NOMO-1 treated with DMSO at 0.1 percent for 48 hours (cell line): ENCODE results near the gene CRIM1.

ENCODE experiments used
- DNase-seq: peaks from one replicate; lab custom pipeline; 2025; ENCODE audit not compliant: unreplicated experiment; lab: John Stamatoyannopoulos, UW

Gene CRIM1

GRCh38 chr2:36371928-36372391, 16.4 kb downstream of the CRIM1 start:
- no peak for DNase-seq

- no peak for DNase-seq
Measured at GRCh38 chr2:36373149-36373926, 17.8 kb downstream of the CRIM1 start.

- DNase-seq = no peak
Measured at GRCh38 chr2:36374585-36374984, 19.0 kb downstream of the CRIM1 start.

- DNase-seq = no peak
Measured at GRCh38 chr2:36376319-36376765, 20.8 kb downstream of the CRIM1 start.

- DNase-seq = no peak
Measured at GRCh38 chr2:36376992-36377738, 21.6 kb downstream of the CRIM1 start.

DNA sequence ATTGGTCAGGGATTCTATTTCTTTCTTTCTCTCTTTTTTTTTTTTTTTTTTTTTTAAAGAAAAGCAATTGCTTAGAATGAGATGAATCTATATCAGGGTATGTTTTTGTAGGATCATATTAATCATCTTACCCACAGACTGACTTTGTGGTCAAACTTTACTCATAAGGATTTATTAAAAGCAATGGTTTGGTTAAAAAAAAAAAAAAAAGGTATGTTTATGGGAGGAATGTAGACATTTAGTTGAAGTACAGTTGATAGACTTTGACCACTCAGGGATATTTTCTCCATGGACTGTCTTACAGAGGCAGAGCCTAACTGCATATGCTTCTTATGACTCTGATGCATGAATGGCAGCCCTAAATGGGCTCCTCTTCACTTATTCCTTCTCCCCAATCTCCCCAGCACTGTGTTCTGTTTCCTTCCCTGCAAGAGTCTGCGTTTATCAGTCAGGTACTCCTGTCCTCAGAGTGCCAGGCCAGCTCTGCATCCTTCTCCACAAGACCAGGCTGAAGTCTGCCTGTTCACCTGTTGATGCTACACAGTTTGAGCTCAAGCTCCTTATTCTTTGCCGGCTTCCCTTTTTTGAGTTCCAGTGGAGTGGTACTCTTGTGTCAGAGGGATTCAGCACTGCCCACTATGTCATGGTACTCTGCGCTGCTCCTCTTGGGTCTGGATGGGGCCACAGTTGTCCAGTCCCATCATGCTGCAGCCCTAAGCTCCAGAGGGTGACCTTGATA, 24.3 kb downstream of the CRIM1 start:
- DNase-seq = no peak

DNA sequence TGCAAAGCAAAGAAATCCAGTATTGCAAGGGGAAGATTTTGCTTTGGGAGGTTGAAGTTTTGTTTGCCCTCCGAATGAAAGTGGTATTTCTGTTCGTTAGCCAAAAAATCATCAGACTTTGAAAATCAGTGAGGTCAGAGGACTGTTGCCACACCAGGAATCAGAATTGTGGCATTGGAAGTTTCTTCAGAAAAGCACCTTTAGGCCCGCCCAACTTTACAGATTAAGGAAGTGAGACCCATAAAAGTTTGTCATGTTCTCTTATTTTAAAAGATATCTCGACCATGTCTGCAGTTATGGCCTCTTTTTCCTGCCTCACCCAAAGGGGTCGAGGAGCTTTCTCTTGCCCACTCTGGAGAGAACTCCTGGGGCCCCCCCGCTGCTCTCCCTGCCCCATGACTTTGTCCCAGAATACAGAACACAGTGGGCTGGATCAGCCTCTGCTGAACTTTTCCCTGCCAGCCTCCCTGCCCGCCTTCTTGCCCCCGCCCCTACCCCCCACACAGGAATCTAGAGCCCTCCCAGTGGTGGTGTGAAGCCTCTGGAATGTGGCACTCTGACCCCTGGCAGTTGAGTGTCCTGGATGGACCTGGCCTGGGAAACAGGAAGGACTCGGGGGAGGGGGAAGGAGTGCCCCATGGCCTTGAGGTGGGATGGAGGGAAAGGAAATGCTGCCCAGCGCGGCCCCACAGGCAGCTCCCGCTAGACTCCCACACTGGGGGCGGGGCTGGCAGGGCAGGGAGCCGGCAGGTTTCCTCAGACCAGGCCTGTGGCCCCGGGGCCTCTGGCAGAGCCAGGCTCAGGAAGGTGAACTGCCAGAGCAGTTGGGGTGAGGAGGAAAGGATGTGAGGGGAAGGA, 25.3 kb downstream of the CRIM1 start:
- DNase-seq = peak; percentile 82

DNA sequence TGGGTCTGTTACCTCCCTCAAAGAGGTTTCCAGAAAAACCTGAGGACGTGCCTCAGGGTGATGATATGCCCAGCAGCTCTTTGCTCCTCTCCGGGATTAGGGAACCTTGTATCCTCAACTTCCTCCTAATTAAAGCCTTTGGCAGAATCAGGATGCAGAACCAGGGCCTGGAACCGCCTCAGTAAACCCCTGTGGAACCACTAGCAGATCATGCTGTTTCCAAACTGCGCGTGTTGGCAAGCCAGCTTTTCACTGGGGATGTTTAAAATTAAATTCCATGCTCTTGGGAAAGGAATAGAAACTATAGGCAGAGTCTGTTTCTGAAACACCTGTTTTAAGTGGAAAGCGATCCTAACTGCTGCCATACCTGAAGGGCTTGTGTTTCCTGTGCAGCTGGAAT, 26.4 kb downstream of the CRIM1 start:
- no peak for DNase-seq

DNA sequence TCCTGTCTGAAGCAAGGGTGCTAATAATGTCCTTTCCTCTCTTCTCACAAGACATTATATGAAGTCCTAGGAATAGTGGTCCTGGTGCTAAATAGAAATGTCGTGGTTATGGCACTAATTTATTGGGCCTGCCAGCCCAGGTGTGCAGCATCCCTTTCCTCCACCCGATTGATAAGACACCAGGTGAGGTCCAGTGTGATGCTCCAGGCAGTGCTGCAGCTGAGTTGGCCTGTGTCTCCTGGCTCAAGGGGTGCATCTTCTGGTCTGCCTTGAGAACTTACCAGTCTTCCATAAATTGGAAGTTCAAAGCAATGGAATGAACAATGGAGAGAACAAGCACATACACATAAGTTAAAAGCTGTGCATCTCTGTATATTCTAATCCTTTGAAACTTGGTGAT, 26.9 kb downstream of the CRIM1 start:
- no peak for DNase-seq

GRCh38 chr2:36383726-36384125, 28.1 kb downstream of the CRIM1 start:
- no peak for DNase-seq

DNA sequence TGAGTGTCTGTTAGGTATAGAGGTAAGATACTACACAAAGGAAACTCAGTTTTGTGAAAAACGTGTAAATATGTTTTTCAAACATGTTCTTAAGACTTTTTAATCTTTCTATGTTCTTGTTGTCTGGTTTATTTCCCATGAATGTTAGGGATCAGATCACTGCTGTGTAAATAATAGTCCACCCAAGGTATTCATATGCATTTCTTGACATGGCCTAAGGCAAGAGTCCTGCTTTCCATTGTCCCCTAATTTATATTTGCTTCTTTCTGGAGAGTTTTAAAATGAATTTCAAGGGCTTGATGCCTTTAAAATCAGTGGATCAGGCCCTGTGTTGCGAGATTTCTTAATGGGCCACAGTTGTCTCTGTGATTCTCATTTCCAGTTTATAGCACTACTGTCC, 28.9 kb downstream of the CRIM1 start:
- DNase-seq = no peak

DNA sequence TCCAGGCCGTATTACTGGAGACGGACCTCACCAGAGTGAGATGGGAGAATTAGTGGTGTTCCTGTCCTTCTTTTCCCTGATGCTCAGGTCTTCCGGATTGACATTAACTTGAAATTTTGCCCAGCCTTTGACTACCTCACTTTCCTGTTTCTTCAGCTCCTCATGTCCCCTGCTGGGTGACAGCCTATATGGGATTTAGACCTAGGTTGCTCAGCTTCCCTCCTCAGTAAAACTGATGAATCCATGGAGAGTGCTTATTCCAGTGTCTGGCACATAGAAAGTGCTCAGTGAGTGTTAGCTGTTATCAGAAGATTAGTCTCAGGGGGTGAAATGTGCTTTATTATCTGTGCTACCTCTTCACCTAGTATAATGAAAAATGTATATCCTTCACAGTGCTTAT, 30.0 kb downstream of the CRIM1 start:
- no peak for DNase-seq

DNA sequence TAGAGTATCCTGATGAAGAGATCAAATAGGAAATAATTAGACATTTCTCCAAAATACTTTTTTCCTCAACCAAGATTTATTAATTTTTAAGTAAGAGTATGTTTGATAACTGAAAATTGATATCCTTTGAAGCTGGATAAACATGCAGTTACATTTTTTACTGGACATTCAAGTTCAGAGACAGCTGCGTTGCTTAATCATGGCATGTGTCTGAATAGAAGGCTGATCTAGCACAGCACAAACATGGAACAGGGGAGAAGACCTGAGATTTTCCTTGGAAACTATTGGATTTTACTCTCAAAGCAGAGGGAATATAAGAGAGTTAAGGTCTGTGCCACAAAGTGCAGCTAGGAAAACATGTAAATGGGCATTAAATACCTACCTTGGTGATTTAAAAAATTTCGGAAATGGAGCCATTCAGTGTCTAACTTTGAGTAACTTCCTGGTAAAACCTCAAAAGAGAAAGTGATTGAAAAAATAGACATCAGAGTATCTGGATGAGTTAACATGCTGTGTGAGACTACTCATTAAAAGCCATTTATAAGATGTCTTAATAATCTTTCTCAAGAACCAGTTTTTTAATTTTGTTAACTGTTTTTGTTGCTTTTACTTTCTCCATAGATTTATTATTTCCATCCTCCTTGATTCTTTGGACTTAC, 31.8 kb downstream of the CRIM1 start:
- DNase-seq = peak; percentile 36

DNA sequence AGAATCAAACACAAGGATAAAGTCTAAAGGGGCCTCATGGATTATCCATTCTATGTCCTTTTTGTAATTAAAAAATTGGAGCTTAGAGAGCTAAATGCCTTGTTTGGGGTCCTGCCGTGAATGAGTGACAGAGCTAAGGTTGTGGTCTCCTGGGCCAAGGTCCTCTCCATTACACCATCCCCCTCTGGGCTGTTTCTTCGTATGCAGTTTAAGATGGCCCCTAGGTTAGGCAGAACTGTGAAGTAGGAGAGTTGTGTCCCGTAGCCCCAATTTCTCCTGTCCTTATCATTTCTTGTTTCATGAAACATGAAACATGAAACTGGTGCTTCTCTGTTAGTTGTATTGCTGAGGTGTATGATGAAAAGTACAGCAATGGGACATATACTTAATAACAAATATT, 32.9 kb downstream of the CRIM1 start:
- DNase-seq = no peak

- DNase-seq = no peak
Measured at GRCh38 chr2:36389091-36389564, 33.5 kb downstream of the CRIM1 start.

DNA sequence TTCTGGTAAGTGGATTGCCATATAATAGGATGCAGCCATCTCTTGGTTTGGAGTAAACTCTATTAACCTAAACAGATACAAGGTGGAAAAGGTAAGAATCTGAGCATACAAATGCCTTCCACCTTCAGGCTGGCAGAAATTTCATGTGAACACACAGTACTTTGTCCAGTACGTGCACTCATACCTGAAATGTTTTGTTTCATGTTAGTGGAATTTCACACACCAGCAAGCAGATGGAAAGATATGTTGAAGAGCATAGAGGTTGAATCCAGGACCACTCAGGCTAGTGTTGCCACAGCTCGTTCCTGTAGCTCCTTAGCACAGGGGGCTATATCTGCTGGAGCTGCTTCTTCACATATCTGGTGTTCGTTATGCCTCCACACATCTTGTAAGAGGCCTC, 34.0 kb downstream of the CRIM1 start:
- no peak for DNase-seq

GRCh38 chr2:36392571-36393255, 37.1 kb downstream of the CRIM1 start:
- DNase-seq = no peak

- no peak for DNase-seq
Measured at GRCh38 chr2:36393738-36394256, 38.2 kb downstream of the CRIM1 start.

GRCh38 chr2:36394804-36395203, 39.2 kb downstream of the CRIM1 start:
- DNase-seq = no peak
